Type B pancreatic cell (in vitro differentiated cells): Measurements from ENCODE around the gene DCTN5. TPM values are rescaled to one million over a fixed set of nuclear protein-coding genes. Genes with fewer than 3 reads are reported as not detected.

Experiments used
- DNase-seq: peaks from one replicate; pipeline ENCODE4 v3.0.0; 2021; ENCODE audit warnings: mixed read lengths; ENCODE audit not compliant: unreplicated experiment; ENCODE audit errors: extremely low spot score
- H3K27ac Mint-ChIP-seq: 2 replicates; pipeline ENCODE4 v1.8.0; 2021; ENCODE audit warnings: mild to moderate bottlenecking, mixed read lengths
- H3K27me3 Mint-ChIP-seq: 2 replicates; pipeline ENCODE4 v1.8.0; 2021; ENCODE audit warnings: mixed read lengths
- H3K36me3 Mint-ChIP-seq: 2 replicates; pipeline ENCODE4 v1.8.0; 2021; ENCODE audit warnings: mixed read lengths
- H3K4me1 Mint-ChIP-seq: one replicate; pipeline ENCODE4 v1.8.0; 2021; ENCODE audit warnings: mixed read lengths; ENCODE audit not compliant: unreplicated experiment
- H3K4me3 Mint-ChIP-seq: 2 replicates; pipeline ENCODE4 v1.8.0; 2021; ENCODE audit warnings: mild to moderate bottlenecking, mixed read lengths
- H3K9me3 Mint-ChIP-seq: 2 replicates; pipeline ENCODE4 v1.8.0; 2021; ENCODE audit warnings: mixed read lengths
- total RNA-seq: library from RNA; stranded (reverse); gene quantifications from 2 replicates; pipeline ENCODE4 v1.2.1, GENCODE V29; 2021; ENCODE audit warnings: low replicate concordance
- TF ChIP-seq, protein P1 (sequence below): fragments of 200-600 bp; sonication (generic); conservative IDR thresholded peaks from 2 replicates; pipeline ENCODE4 v1.5.0; 2021; ENCODE audit warnings: antibody characterized with exemption, mild to moderate bottlenecking

DCTN5 gene
- total RNA-seq, 1 donor from 2014 or later, result 78.3 TPM

DNA sequence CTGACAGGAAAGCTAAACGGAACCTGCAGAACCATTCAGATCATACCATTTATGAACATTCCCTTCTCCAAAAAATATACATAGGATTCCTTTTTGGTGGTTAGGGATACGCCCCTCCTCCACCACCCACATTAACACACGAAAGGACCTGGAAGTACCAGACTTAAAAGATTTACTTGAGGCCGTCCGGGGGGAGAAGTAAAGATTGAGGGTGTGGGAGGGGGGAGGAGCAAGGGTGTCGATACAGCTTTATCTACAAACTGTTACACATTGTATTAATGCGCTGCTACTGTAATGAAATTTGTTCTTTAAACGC lies 693 bp upstream of the DCTN5 start:
- Mint-ChIP-seq H3K4me3 (peak overlapping the region; percentile 99), H3K36me3 (peaks cover 9% of the 10 kb centered on the region), H3K4me1 (peaks cover 10% of the 10 kb centered on the region), H3K27me3 (no peaks in the 10 kb centered on the region), H3K27ac (peak overlapping the region; percentile 95), H3K9me3 (no peaks in the 10 kb centered on the region)
- TF ChIP-seq, protein P1, sequence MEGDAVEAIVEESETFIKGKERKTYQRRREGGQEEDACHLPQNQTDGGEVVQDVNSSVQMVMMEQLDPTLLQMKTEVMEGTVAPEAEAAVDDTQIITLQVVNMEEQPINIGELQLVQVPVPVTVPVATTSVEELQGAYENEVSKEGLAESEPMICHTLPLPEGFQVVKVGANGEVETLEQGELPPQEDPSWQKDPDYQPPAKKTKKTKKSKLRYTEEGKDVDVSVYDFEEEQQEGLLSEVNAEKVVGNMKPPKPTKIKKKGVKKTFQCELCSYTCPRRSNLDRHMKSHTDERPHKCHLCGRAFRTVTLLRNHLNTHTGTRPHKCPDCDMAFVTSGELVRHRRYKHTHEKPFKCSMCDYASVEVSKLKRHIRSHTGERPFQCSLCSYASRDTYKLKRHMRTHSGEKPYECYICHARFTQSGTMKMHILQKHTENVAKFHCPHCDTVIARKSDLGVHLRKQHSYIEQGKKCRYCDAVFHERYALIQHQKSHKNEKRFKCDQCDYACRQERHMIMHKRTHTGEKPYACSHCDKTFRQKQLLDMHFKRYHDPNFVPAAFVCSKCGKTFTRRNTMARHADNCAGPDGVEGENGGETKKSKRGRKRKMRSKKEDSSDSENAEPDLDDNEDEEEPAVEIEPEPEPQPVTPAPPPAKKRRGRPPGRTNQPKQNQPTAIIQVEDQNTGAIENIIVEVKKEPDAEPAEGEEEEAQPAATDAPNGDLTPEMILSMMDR, result no peak
- no peak for DNase-seq

GRCh38 chr16:23642246-23642774 lies 1.0 kb downstream of the DCTN5 start:
- Mint-ChIP-seq H3K36me3 (peaks cover 18% of the 10 kb centered on the region), H3K9me3 (no peaks in the 10 kb centered on the region), H3K4me1 (peaks cover 10% of the 10 kb centered on the region), H3K27ac (peak overlapping the region; percentile 95), H3K27me3 (no peaks in the 10 kb centered on the region), H3K4me3 (peak overlapping the region; percentile 99)
- no peak for DNase-seq
- TF ChIP-seq, protein P1, result no peak

GRCh38 chr16:23650674-23651416 lies 9.6 kb downstream of the DCTN5 start:
- Mint-ChIP-seq H3K9me3 (no peaks in the 10 kb centered on the region), H3K4me1 (no peaks in the 10 kb centered on the region), H3K27ac (peak overlapping the region; percentile 22), H3K27me3 (no peaks in the 10 kb centered on the region), H3K4me3 (no peak overlapping the region), H3K36me3 (peaks cover 38% of the 10 kb centered on the region)
- TF ChIP-seq, protein P1, result no peak
- DNase-seq, result no peak

DNA sequence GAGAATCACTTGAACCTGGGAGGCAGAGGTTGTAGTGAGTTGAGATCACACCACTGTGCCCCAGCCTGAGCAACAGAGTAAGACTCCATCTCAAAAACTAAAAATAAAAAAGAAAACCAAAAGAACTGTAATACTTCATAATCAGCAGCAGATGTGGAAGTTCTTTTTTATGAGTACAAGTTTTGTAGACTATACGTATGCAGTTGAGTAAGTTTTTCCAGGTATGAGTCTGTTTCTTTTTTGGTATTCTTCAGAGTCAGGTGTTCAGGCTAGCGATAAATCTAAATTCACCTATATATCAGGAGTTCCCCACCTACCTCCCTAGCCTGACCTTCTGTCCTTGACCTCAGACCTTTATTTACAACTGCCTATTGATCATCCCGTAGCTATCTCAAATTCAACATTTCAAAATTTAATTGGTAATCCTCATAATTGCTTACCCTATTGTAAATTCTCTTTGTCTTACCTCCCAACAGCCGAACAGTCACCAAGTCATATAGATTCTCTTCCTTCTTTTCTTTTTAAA lies 10.7 kb downstream of the DCTN5 start:
- Mint-ChIP-seq H3K9me3 (no peaks in the 10 kb centered on the region), H3K4me1 (no peaks in the 10 kb centered on the region), H3K36me3 (peaks cover 28% of the 10 kb centered on the region), H3K27ac (no peak overlapping the region), H3K27me3 (no peaks in the 10 kb centered on the region), H3K4me3 (no peak overlapping the region)
- DNase-seq, result no peak
- TF ChIP-seq, protein P1, result no peak

DNA sequence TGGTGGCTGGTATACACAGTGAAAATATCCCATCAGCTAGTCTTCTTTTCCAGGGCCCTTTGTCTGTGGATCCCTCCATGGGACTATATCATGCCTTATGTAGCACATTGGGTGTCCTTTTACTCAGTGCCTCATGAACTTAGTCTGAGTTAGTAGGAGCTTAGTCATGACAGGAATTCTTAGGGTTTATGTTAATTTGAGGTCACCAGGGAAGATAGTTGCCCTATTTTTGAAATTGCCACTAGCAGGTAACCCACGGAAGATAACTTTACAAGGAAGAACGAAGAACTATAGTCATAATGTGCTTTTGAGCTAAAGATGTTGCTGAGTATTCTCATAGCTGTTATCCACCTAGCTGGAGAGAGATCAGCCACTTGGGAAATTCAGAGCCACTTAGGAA lies 22.7 kb downstream of the DCTN5 start:
- no peak overlapping the region for H3K4me3 Mint-ChIP-seq
- peaks cover 8% of the 10 kb centered on the region for H3K36me3 Mint-ChIP-seq
- H3K27me3 Mint-ChIP-seq, result no peaks in the 10 kb centered on the region
- no peak for DNase-seq
- no peaks in the 10 kb centered on the region for H3K4me1 Mint-ChIP-seq
- TF ChIP-seq, protein P1, result no peak
- H3K9me3 Mint-ChIP-seq, result no peaks in the 10 kb centered on the region
- no peak overlapping the region for H3K27ac Mint-ChIP-seq
